ENCODE results near the gene RASSF4. TPM values are rescaled to one million over a fixed set of nuclear protein-coding genes. Genes with fewer than 3 reads are reported as not detected.

The RASSF4 gene
- polyA plus RNA-seq, 1 donor (not counting 4 experiments of a cell fraction or from before 2014, with no cell fraction given) = 0.20 TPM

DNA sequence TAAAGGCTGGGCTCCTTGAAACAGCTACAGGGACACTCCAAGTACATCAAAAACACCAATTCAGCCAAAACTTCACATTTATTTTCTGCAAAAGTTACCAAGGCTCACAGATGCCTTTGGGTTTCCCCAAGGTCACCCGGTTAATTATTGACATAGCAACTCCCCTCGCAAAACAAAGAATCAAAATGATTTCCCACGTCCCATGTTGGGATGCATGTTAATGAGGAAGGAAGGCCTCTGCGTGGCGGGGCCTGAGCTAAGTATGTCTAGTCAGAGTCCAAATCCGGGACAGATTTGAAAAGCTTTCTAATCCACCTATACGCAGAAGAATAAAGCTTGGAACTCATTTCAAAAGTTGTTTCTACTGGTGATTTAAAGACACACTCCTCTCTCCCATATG is 49.0 kb upstream of the RASSF4 start:
- no peak overlapping the region for H2AFZ ChIP-seq (ENCODE audit: control insufficient read depth, low read length)
- H3K9me3 ChIP-seq (ENCODE audit: control insufficient read depth, low read depth, low read length) = no peaks in the 10 kb centered on the region
- no peaks in the 10 kb centered on the region for H3K36me3 ChIP-seq (ENCODE audit: control insufficient read depth in 2 of 2, extremely low read depth in 1 of 2, insufficient read depth in 2 of 2, low read length in 2 of 2)
- no peak for DNase-seq (ENCODE audit: low read depth, low spot score)
- no peaks in the 10 kb centered on the region for H3K27me3 ChIP-seq (ENCODE audit: control insufficient read depth, extremely low read depth, insufficient read depth, low read length)
- H3K9me1 ChIP-seq (ENCODE audit: control insufficient read depth, extremely low read depth, insufficient read depth, low read length) = no peaks in the 10 kb centered on the region
- H3K4me2 ChIP-seq (ENCODE audit: control insufficient read depth, extremely low read depth, insufficient read depth, low read depth, low read length) = no peak overlapping the region
- H3K27ac ChIP-seq (ENCODE audit: control insufficient read depth, insufficient read depth, low read length) = no peak overlapping the region
- dilution Hi-C loops (cut with MboI; ENCODE audit: extremely low pct_ligation_motif_present, low sequenced_read_pairs) = no loop called here
- H3K9ac ChIP-seq (ENCODE audit: control insufficient read depth, extremely low read depth, insufficient read depth, low read length) = no peak overlapping the region
- H3K4me3 ChIP-seq (ENCODE audit: control insufficient read depth in 2 of 3, extremely low read depth in 1 of 3, insufficient read depth in 2 of 3, low read depth in 1 of 3, low read length in 3 of 3) = no peak overlapping the region
- TF ChIP-seq EZH2 (IDR thresholded peaks at IDR 0.05; ENCODE audit: low read length) = no peak
- TF ChIP-seq, protein P1, sequence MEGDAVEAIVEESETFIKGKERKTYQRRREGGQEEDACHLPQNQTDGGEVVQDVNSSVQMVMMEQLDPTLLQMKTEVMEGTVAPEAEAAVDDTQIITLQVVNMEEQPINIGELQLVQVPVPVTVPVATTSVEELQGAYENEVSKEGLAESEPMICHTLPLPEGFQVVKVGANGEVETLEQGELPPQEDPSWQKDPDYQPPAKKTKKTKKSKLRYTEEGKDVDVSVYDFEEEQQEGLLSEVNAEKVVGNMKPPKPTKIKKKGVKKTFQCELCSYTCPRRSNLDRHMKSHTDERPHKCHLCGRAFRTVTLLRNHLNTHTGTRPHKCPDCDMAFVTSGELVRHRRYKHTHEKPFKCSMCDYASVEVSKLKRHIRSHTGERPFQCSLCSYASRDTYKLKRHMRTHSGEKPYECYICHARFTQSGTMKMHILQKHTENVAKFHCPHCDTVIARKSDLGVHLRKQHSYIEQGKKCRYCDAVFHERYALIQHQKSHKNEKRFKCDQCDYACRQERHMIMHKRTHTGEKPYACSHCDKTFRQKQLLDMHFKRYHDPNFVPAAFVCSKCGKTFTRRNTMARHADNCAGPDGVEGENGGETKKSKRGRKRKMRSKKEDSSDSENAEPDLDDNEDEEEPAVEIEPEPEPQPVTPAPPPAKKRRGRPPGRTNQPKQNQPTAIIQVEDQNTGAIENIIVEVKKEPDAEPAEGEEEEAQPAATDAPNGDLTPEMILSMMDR (optimal IDR thresholded peaks at IDR 0.05 in 1 of 3, IDR thresholded peaks at IDR 0.05 in 1 of 3, conservative IDR thresholded peaks at IDR 0.05 in 1 of 3; ENCODE audit: extremely low read depth in 1 of 3, insufficient read depth in 2 of 3, low read length in 3 of 3) = no peak
- no peaks in the 10 kb centered on the region for H3K79me2 ChIP-seq (ENCODE audit: control insufficient read depth, insufficient read depth, low read length)
- H4K20me1 ChIP-seq (ENCODE audit: control insufficient read depth, extremely low read depth, insufficient read depth, low read length) = no peaks in the 10 kb centered on the region
- FAIRE-seq = no peak
- H3K4me1 ChIP-seq (ENCODE audit: control insufficient read depth, extremely low read depth, insufficient read depth, low read length) = no peaks in the 10 kb centered on the region

DNA sequence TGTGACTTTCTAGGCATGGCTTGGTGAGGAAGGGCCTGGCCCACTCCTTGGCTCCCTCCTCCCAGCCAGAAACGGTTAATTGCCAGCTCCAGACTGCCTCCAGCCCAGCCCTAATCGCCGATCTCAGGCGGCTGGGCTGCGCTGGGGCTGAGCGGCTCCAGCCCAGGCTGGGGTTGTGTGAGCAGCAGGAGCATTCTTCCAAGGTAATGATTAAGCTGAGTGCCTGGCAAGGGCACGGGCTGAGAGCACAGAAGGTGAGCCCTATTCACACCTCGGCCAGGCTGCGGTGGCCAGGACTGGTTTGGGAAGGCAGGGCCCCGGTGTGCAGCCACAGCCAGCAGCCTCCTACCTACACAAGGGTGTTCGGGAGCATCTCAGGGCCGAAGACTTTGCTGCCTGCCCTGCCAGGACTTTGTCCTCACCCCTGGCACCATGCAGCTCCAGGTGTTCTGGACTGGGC is 48.5 kb upstream of the RASSF4 start, which contains the start of gene TMEM72:
TSS of gene TMEM72 (plus strand) at position 257 of the 460 bp plus-strand sequence. CDS start at position 433, 176 bp downstream.
- no peaks in the 10 kb centered on the region for H3K4me1 ChIP-seq (ENCODE audit: control insufficient read depth, extremely low read depth, insufficient read depth, low read length)
- TF ChIP-seq EZH2 (IDR thresholded peaks at IDR 0.05; ENCODE audit: low read length) = no peak
- TF ChIP-seq, protein P1 (optimal IDR thresholded peaks at IDR 0.05 in 1 of 3, IDR thresholded peaks at IDR 0.05 in 1 of 3, conservative IDR thresholded peaks at IDR 0.05 in 1 of 3; ENCODE audit: extremely low read depth in 1 of 3, insufficient read depth in 2 of 3, low read length in 3 of 3) = no peak
- no peaks in the 10 kb centered on the region for H3K79me2 ChIP-seq (ENCODE audit: control insufficient read depth, insufficient read depth, low read length)
- no peak within 1 kb of the TSS for H3K27ac ChIP-seq (ENCODE audit: control insufficient read depth, insufficient read depth, low read length)
- no peaks in the 10 kb centered on the region for H4K20me1 ChIP-seq (ENCODE audit: control insufficient read depth, extremely low read depth, insufficient read depth, low read length)
- H3K4me3 ChIP-seq (ENCODE audit: control insufficient read depth in 2 of 3, extremely low read depth in 1 of 3, insufficient read depth in 2 of 3, low read depth in 1 of 3, low read length in 3 of 3) = no peak within 1 kb of the TSS
- no peak within 1 kb of the TSS for H3K4me2 ChIP-seq (ENCODE audit: control insufficient read depth, extremely low read depth, insufficient read depth, low read depth, low read length)
- H3K27me3 ChIP-seq (ENCODE audit: control insufficient read depth, extremely low read depth, insufficient read depth, low read length) = no peaks in the 10 kb centered on the region
- dilution Hi-C loops (cut with MboI; ENCODE audit: extremely low pct_ligation_motif_present, low sequenced_read_pairs) = no loop called here
- no peaks in the 10 kb centered on the region for H3K9me3 ChIP-seq (ENCODE audit: control insufficient read depth, low read depth, low read length)
- no peaks in the 10 kb centered on the region for H3K36me3 ChIP-seq (ENCODE audit: control insufficient read depth in 2 of 2, extremely low read depth in 1 of 2, insufficient read depth in 2 of 2, low read length in 2 of 2)
- no peaks in the 10 kb centered on the region for H3K9me1 ChIP-seq (ENCODE audit: control insufficient read depth, extremely low read depth, insufficient read depth, low read length)
- FAIRE-seq (no peak), DNase-seq (ENCODE audit: low read depth, low spot score) (no peak)
- H3K9ac ChIP-seq (ENCODE audit: control insufficient read depth, extremely low read depth, insufficient read depth, low read length) = no peak within 1 kb of the TSS
- H2AFZ ChIP-seq (ENCODE audit: control insufficient read depth, low read length) = no peak within 1 kb of the TSS
